ENCODE data around the gene TYRO3. TPM values are rescaled to one million over a fixed set of nuclear protein-coding genes. Genes with fewer than 3 reads are reported as not detected.

Gene TYRO3
- total and polyA plus RNA-seq, 2 experiments from 2014 or later = 71.0 to 109 TPM

GRCh38 chr15:41543521-41543870 is 15.5 kb upstream of the TYRO3 start:
- no peak for DNase-seq (ENCODE audit: low spot score)
- H3K79me2 ChIP-seq = peaks cover 21% of the 10 kb centered on the region
- no peaks in the 10 kb centered on the region for H4K20me1 ChIP-seq (ENCODE audit: insufficient read depth, poor library complexity, severe bottlenecking)
- 11% methylated on average over 8 of the region's 8 CpGs for WGBS (ENCODE audit: low lambda C conversion rate, missing lambda C conversion rate)
- H3K9me3 ChIP-seq (ENCODE audit: low read depth) = no peaks in the 10 kb centered on the region
- no peaks in the 10 kb centered on the region for H3K9me2 ChIP-seq (replicated peaks; ENCODE audit: insufficient read depth)
- H3K36me3 ChIP-seq (replicated peaks; ENCODE audit: insufficient read depth, low read depth) = no peaks in the 10 kb centered on the region
- H3K27ac ChIP-seq = peak overlapping the region; percentile 93
- peaks cover 6% of the 10 kb centered on the region for H3K4me1 ChIP-seq (ENCODE audit: insufficient read depth)
- H3K4me3 ChIP-seq = peak overlapping the region; percentile 96
- no peaks in the 10 kb centered on the region for H3K27me3 ChIP-seq
- TF ChIP-seq EZH2 (IDR thresholded peaks at IDR 0.05; ENCODE audit: borderline replicate concordance) (no peak), EZH2phosphoT487 (IDR thresholded peaks at IDR 0.05; ENCODE audit: low read depth, severe bottlenecking, unreplicated experiment) (no peak), CTCF (IDR thresholded peaks at IDR 0.05; ENCODE audit: poor library complexity) (no peak)
- peak overlapping the region; percentile 95 for H2AFZ ChIP-seq
- H3K4me2 ChIP-seq = peak overlapping the region; percentile 93

DNA sequence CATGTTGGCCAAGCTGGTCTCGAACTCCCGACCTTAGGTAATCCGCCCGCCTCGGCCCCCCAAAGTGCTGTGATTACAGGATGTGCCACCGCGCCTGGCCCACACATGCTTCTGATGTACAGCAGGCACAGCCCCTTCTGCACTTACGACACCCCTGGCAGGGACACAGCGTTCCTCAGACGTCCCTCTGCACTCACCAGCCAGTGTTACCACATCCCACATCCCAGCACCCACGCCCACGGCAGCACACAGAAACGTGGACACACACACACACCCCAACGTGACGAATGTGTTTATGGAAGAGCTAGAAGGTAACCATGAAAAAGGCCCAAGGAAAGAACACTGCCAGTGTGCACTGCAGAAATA is 14.4 kb upstream of the TYRO3 start:
- H2AFZ ChIP-seq = no peak overlapping the region
- peaks cover 21% of the 10 kb centered on the region for H3K79me2 ChIP-seq
- H3K4me2 ChIP-seq = peak overlapping the region; percentile 93
- no peaks in the 10 kb centered on the region for H3K9me2 ChIP-seq (replicated peaks; ENCODE audit: insufficient read depth)
- DNase-seq (ENCODE audit: low spot score) = no peak
- 90% methylated on average over 15 of the region's 15 CpGs for WGBS (ENCODE audit: low lambda C conversion rate, missing lambda C conversion rate)
- no peaks in the 10 kb centered on the region for H4K20me1 ChIP-seq (ENCODE audit: insufficient read depth, poor library complexity, severe bottlenecking)
- no peaks in the 10 kb centered on the region for H3K36me3 ChIP-seq (replicated peaks; ENCODE audit: insufficient read depth, low read depth)
- peak overlapping the region; percentile 69 for H3K27ac ChIP-seq
- no peaks in the 10 kb centered on the region for H3K9me3 ChIP-seq (ENCODE audit: low read depth)
- H3K27me3 ChIP-seq = no peaks in the 10 kb centered on the region
- H3K4me3 ChIP-seq = no peak overlapping the region
- H3K4me1 ChIP-seq (ENCODE audit: insufficient read depth) = peaks cover 6% of the 10 kb centered on the region
- TF ChIP-seq EZH2phosphoT487 (IDR thresholded peaks at IDR 0.05; ENCODE audit: low read depth, severe bottlenecking, unreplicated experiment) (no peak), EZH2 (IDR thresholded peaks at IDR 0.05; ENCODE audit: borderline replicate concordance) (no peak), CTCF (IDR thresholded peaks at IDR 0.05; ENCODE audit: poor library complexity) (no peak)

DNA sequence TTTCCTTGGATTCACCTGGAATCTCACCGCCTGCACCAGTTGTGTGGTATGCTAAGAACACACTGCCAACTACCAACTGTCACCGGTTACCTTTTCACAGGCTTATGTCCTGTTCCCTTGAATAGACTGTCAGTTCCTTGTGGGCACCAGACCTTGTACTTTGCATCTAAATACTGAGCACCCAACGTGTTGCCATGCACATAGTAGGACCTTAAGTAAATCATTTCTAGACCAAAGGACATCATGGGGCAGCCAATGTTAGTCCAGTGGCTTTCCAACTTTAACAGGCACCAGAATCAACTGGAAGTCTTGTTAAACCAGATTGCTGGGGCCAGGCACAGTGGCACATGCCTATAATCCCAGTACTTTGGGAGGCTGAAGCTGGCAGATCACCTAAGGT is 13.8 kb upstream of the TYRO3 start:
- Histone ChIP-seq H2AFZ (no peak overlapping the region), H3K27ac (no peak overlapping the region), H3K4me3 (no peak overlapping the region), H3K9me3 (ENCODE audit: low read depth) (no peaks in the 10 kb centered on the region), H3K27me3 (no peaks in the 10 kb centered on the region), H3K36me3 (replicated peaks; ENCODE audit: insufficient read depth, low read depth) (no peaks in the 10 kb centered on the region), H3K9me2 (replicated peaks; ENCODE audit: insufficient read depth) (no peaks in the 10 kb centered on the region), H4K20me1 (ENCODE audit: insufficient read depth, poor library complexity, severe bottlenecking) (no peaks in the 10 kb centered on the region), H3K4me1 (ENCODE audit: insufficient read depth) (peaks cover 6% of the 10 kb centered on the region), H3K4me2 (no peak overlapping the region), H3K79me2 (peaks cover 21% of the 10 kb centered on the region)
- no peak for DNase-seq (ENCODE audit: low spot score)
- no peak for TF ChIP-seq CTCF (IDR thresholded peaks at IDR 0.05; ENCODE audit: poor library complexity)
- no peak for TF ChIP-seq EZH2phosphoT487 (IDR thresholded peaks at IDR 0.05; ENCODE audit: low read depth, severe bottlenecking, unreplicated experiment)
- no peak for TF ChIP-seq EZH2 (IDR thresholded peaks at IDR 0.05; ENCODE audit: borderline replicate concordance)
- 90% methylated on average over 3 of the region's 3 CpGs for WGBS (ENCODE audit: low lambda C conversion rate, missing lambda C conversion rate)

All from hepatocyte (in vitro differentiated cells).